Esophagus (tissue), 2 donors: ENCODE data around the gene MEPCE. TPM values are rescaled to one million over a fixed set of nuclear protein-coding genes. Genes with fewer than 3 reads are reported as not detected.

Experiments used
- H3K27ac ChIP-seq, 2 donors: one replicate each; pipeline ENCODE4 v1.5.1; 2013; ENCODE audit warnings: low read depth in 2 of 2, mild to moderate bottlenecking in 2 of 2, inconsistent platforms in 1 of 2, low read length in 1 of 2, moderate library complexity in 1 of 2
- H3K27me3 ChIP-seq, 2 donors: one replicate each; pipeline ENCODE4 v1.6.1; 2013; ENCODE audit warnings: low read length in 2 of 2, control low read depth in 1 of 2, mild to moderate bottlenecking in 1 of 2; ENCODE audit not compliant: insufficient read depth in 2 of 2, control insufficient read depth in 1 of 2
- H3K36me3 ChIP-seq, 2 donors: one replicate each; pipeline ENCODE4 v1.6.1; 2013; ENCODE audit warnings: low read length in 1 of 2; ENCODE audit not compliant: control insufficient read depth in 2 of 2, insufficient read depth in 2 of 2
- H3K4me1 ChIP-seq, 2 donors: one replicate each; pipeline ENCODE4 v1.6.1; 2013; ENCODE audit warnings: low read length in 1 of 2; ENCODE audit not compliant: control insufficient read depth in 2 of 2, insufficient read depth in 2 of 2
- H3K4me3 ChIP-seq, 2 donors: one replicate each; pipeline ENCODE4 v1.5.1; 2013; ENCODE audit warnings: low read length in 2 of 2, mild to moderate bottlenecking in 2 of 2, low read depth in 1 of 2, moderate library complexity in 1 of 2
- H3K9me3 ChIP-seq, 2 donors: one replicate each; pipeline ENCODE4 v1.6.1; 2013; ENCODE audit warnings: mild to moderate bottlenecking in 2 of 2, low read depth in 1 of 2, low read length in 1 of 2, moderate library complexity in 1 of 2; ENCODE audit not compliant: control insufficient read depth in 2 of 2, insufficient read depth in 1 of 2
- WGBS, 2 donors: extraction: QIAGEN DNeasy Blood & Tissue Kit; methylation state at CpG; one replicate each; pipeline ENCODE4 v1.1.7; 2013; 5-methylcytosine and 5-hydroxymethylcytosine counted together
- polyA plus RNA-seq, 2 donors: library from polyadenylated mRNA; stranded (reverse); fragments of 200-250 nt; gene quantifications; one replicate each; pipeline ENCODE4 v1.2.3, GENCODE V29; 2013
- donor health status: healthy with polysubstance abuse.
- donor health status: Bipolar disorder and iron deficiency.

The MEPCE gene
- polyA plus RNA-seq, 2 donors, result 18.0 to 21.8 TPM

DNA sequence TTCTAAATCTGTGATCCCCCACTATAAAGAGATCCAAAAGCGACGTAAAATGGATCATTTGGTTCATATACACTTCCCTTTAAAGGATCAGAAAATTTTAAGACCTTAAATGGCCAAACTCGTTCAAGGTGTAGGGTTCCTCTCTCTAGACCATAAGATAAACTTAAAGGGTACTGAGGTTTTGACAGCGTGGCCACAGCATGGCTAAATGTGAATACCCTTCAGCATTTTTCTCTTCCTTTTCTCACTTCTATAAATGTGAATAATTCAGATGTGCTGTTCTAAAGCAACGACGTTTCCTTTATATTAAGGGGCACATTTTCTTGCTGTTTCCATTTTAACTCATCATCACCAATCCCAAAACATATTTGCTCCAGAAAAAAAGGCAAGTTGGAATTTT is 6.3 kb upstream of the MEPCE start:
- H3K27me3 ChIP-seq, result no peaks in the 10 kb centered on the region
- H3K4me1 ChIP-seq, result peaks cover 0 to 3% of the 10 kb centered on the region in 2 donors
- H3K9me3 ChIP-seq, result no peaks in the 10 kb centered on the region
- H3K36me3 ChIP-seq, result no peaks in the 10 kb centered on the region
- WGBS, 2 donors, result 84 to 89% methylated on average over 6 of the region's 6 CpGs
- H3K27ac ChIP-seq, result no peak overlapping the region
- H3K4me3 ChIP-seq, result no peak overlapping the region

DNA sequence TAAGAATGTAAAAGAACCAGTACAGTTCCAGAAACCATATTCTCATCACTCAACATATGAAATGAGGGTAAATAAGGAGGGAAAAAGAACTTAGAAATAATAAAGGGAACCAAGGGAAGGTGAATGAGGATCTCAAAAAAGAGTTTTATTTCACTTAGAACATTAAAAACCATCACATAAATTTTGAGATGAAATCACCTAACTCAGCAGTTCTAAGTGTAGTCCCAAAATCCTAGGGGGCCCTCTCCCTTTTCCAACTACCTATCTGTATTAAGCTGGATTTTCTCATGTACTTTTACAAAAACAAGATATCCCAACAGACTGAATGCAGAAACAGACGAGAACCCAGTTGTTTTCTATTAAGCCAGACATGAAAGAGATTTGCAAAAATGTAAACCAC is 4.3 kb upstream of the MEPCE start:
- Histone ChIP-seq H3K4me3 (no peak overlapping the region), H3K27ac (no peak overlapping the region), H3K9me3 (no peaks in the 10 kb centered on the region), H3K4me1 (peaks cover 0 to 3% of the 10 kb centered on the region in 2 donors), H3K36me3 (no peaks in the 10 kb centered on the region), H3K27me3 (no peaks in the 10 kb centered on the region)
- WGBS, 2 donors, result 60 to 66% methylated on average over 1 of the region's 1 CpG

DNA sequence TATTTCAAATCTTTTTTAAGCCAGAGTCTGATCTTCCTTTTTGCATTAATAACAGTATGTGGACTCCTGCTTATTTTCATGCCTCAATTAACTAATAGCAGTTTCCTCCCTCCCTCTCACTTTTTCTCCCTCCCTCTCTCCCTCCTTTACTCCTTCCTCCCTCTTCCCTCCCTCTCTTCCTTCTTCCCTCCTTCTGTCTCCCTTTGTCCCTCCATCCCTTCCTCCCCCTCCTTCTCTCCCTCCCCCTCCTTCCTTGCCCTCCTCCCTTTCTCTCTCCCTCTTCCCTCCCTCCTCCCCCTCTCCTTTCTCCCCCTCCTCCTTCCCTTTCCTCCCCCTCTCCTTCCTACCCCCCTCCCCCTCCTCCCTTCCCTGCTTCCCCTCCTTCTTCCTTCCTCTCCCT is 3.1 kb upstream of the MEPCE start:
- no peaks in the 10 kb centered on the region for H3K9me3 ChIP-seq
- no peaks in the 10 kb centered on the region for H3K36me3 ChIP-seq
- H3K4me1 ChIP-seq, result peaks cover 8 to 13% of the 10 kb centered on the region in 2 donors
- H3K27ac ChIP-seq, result no peak overlapping the region
- no peaks in the 10 kb centered on the region for H3K27me3 ChIP-seq
- no peak overlapping the region for H3K4me3 ChIP-seq

DNA sequence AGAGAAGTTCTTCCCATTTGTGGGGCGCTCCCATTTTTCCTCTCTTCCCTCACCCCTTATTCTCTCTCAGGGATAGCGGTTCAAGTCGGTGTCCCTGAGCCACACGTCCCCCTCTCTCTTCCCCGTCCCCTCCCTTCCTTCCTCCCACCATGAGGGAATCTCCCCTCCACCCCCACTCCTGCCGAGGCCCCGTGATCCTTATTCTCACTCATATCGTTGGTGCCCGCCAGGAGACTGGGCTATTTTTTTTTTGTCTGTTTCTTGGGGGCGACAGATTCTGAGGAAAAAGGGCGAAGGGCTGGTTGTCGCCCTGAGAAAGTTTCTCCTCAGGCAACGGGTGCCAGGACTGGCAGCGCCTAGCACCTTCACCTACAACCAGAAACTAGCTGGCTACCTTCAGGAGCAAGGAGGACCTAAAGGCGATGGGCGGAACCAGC is 1.9 kb upstream of the MEPCE start:
- H3K27me3 ChIP-seq, result no peaks in the 10 kb centered on the region
- peak overlapping the region; percentile 65 to 84 for H3K4me3 ChIP-seq
- H3K36me3 ChIP-seq, result peaks cover 0 to under 1% of the 10 kb centered on the region in 2 donors
- H3K9me3 ChIP-seq, result no peaks in the 10 kb centered on the region
- WGBS, 2 donors, result 55 to 57% methylated on average over 16 of the region's 16 CpGs
- H3K4me1 ChIP-seq, result peaks cover 8 to 16% of the 10 kb centered on the region in 2 donors
- H3K27ac ChIP-seq, result peak overlapping the region in 1 of 2 donors; percentile 100

DNA sequence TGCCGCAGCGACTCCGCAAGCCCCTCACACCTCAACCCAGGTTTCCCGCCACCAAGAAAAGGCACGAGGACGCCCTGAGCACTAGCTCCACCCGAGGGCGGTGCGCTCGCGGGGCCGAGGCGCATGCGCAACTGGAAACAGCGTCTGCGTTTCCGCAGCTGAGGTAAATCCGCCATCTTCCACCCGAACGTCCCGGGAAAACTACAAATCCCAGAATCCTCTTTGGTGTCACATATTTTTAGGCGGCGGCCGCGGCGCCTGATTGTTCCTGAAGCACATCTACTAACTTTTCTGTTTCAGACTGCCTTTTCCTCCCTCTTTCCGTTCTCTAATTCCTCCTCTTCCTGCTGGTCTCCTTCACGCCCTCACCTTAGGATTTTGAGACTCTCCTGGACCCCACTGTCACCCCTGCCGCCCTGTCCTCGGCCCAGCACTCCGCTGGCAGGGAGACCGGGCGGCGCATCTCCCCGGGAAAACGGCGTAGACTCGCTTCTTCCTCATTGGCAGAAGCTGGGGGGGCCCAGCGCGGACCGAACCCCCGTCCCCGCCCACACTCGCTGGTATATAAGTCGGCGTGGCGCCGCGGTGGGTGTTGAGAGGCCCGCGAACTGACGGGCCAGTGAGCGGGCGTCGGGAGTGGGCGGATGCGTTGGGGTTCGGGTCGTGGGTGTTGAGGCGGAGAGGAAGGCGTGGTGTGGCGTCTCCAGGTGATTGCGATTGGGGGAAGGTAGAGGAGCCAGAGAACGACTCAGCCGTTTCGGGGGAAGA is 1.2 kb upstream of the MEPCE start, which contains the start of gene ZCWPW1:
ZCWPW1 (minus strand) TSS at position 505 of the 768 bp plus-strand sequence. CDS start 8,054 bp downstream, outside the sequence.
- H3K27ac ChIP-seq, result peak within 1 kb of the TSS; percentile 95 to 100
- H3K27me3 ChIP-seq, result no peaks in the 10 kb centered on the region
- H3K4me1 ChIP-seq, result peaks cover 11 to 18% of the 10 kb centered on the region in 2 donors
- H3K4me3 ChIP-seq, result peak within 1 kb of the TSS; percentile 84 to 90
- H3K9me3 ChIP-seq, result no peaks in the 10 kb centered on the region
- WGBS, 2 donors, result 1% methylated on average over 64 to 66 of the region's 66 CpGs
- peaks cover 0 to 7% of the 10 kb centered on the region in 2 donors for H3K36me3 ChIP-seq

DNA sequence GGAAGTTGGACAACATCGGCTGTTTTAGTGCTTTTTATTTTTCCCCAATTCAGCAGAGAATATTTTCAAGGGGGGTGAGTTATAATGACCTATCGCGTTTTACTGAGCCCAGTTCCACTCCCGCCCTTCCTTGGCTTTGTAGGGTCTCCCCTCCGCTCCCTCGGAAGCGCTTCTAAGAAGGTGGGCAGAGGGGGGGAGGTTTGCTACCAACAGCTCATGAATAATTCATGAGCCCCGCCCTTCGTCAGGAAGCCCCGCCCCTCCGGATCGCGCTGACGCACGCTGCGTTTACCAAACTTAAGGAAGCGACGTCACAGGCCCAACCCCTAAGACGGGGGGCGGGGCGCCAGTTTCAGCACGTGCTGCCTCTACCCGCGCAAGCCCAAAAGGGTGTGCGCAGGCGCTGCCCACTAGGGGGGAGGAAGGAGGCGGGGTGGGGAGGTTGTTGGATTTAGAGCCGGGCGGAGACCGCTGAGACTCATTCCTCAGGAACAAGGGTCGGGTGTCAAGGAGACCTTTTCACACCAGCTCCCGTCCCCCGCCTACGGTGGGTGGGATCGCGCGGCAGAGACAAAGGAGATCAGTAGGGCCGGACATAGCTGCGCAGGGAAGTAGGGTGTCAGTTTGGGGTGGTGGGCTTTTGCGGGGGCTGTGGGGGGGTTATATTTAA is 529 bp upstream of the MEPCE start:
- Histone ChIP-seq H3K36me3 (peaks cover 5 to 14% of the 10 kb centered on the region in 2 donors), H3K4me1 (peaks cover 11 to 18% of the 10 kb centered on the region in 2 donors), H3K4me3 (peak overlapping the region; percentile 84 to 90), H3K27me3 (no peaks in the 10 kb centered on the region), H3K9me3 (no peaks in the 10 kb centered on the region), H3K27ac (peak overlapping the region; percentile 95 to 100)
- 0 to 1% methylated on average over 40 of the region's 40 CpGs for WGBS, 2 donors

DNA sequence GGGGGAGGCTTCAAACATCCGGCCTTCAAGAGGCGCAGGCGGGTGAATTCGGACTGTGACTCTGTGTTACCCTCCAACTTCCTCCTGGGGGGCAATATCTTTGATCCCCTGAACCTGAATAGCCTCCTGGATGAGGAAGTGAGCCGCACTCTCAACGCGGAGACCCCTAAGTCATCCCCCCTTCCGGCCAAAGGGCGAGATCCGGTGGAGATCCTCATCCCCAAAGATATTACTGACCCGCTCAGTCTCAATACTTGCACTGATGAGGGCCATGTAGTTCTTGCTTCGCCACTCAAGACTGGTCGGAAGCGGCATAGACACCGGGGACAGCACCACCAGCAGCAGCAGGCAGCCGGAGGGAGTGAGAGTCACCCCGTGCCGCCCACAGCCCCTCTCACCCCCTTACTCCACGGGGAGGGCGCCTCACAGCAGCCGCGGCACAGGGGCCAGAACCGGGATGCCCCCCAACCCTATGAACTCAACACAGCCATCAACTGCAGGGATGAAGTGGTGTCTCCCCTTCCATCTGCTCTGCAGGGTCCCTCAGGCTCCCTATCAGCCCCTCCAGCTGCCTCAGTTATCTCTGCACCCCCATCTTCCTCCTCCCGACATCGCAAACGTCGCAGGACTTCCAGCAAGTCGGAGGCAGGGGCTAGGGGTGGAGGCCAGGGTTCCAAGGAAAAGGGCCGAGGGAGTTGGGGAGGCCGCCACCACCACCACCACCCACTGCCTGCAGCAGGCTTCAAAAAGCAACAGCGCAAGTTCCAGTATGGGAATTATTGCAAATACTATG is 1.1 kb downstream of the MEPCE start:
- no peaks in the 10 kb centered on the region for H3K9me3 ChIP-seq
- H3K36me3 ChIP-seq, result peaks cover 5 to 14% of the 10 kb centered on the region in 2 donors
- H3K4me3 ChIP-seq, result peak overlapping the region; percentile 84 to 90
- H3K27me3 ChIP-seq, result no peaks in the 10 kb centered on the region
- peaks cover 11 to 23% of the 10 kb centered on the region in 2 donors for H3K4me1 ChIP-seq
- H3K27ac ChIP-seq, result peak overlapping the region; percentile 95 to 100
- WGBS, 2 donors, result 20 to 23% methylated on average over 29 to 31 of the region's 31 CpGs

DNA sequence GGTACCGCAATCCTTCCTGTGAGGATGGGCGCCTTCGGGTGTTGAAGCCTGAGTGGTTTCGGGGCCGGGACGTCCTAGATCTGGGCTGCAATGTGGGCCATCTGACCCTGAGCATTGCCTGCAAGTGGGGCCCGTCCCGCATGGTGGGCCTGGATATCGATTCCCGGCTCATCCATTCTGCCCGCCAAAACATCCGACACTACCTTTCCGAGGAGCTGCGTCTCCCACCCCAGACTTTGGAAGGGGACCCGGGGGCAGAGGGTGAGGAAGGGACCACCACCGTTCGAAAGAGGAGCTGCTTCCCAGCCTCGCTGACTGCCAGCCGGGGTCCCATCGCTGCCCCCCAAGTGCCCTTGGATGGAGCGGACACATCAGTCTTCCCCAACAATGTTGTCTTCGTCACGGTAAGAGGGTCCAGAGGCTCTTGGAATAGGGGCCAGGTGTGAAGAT is 1.7 kb downstream of the MEPCE start:
- Histone ChIP-seq H3K9me3 (no peaks in the 10 kb centered on the region), H3K4me1 (peaks cover 11 to 23% of the 10 kb centered on the region in 2 donors), H3K27me3 (no peaks in the 10 kb centered on the region), H3K36me3 (peaks cover 5 to 14% of the 10 kb centered on the region in 2 donors), H3K4me3 (no peak overlapping the region), H3K27ac (peak overlapping the region in 1 of 2 donors; percentile 47)
- 86 to 89% methylated on average over 23 of the region's 23 CpGs for WGBS, 2 donors

DNA sequence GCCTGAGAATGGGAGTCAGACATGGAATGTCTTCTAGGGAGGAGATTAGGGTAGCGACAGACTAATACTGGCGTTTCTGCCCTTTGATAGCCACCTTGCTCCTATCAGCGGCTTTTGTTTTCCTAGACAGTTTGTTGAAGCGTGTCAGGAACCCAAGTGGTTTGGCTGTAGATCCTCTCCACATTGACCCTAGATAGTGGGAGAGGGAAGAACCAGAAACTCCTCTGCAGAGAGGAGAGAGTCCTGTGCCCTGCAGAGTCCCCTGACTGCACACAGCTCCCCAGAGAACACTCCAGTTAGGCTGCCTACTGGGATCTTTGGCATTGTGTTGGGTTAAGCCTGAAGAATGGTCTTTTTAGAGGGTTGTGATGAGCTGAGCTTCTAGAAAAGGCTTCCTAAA is 2.4 kb downstream of the MEPCE start:
- peaks cover 11 to 23% of the 10 kb centered on the region in 2 donors for H3K4me1 ChIP-seq
- peaks cover 5 to 14% of the 10 kb centered on the region in 2 donors for H3K36me3 ChIP-seq
- H3K27me3 ChIP-seq, result no peaks in the 10 kb centered on the region
- H3K27ac ChIP-seq, result peak overlapping the region in 1 of 2 donors; percentile 47
- H3K4me3 ChIP-seq, result no peak overlapping the region
- 67 to 72% methylated on average over 4 of the region's 4 CpGs for WGBS, 2 donors
- no peaks in the 10 kb centered on the region for H3K9me3 ChIP-seq
